Renal cortical epithelial cell (primary cell): ENCODE measurements around the gene TMEM181. TPM values are rescaled to one million over a fixed set of nuclear protein-coding genes. Genes with fewer than 3 reads are reported as not detected.
A peak's percentile ranks its signal among the peaks of the same experiment; 100 is the strongest.
"Not testable (repeated sequence)": the region's sequence is repeated elsewhere in the genome, so short reads cannot be mapped to it uniquely, and the experiment has no call there.

Experiments used
- DNase-seq: peaks from one replicate; pipeline ENCODE4 v3.0.0-alpha.2; 2011; ENCODE audit warnings: low read depth
- total RNA-seq: library from RNA; depleted of rRNA; stranded (reverse); fragments of >200 nt; gene quantifications from 2 replicates; pipeline ENCODE4 v1.2.3, GENCODE V29; 2014

Gene TMEM181
- total RNA-seq, 1 donor from 2014 or later, result 40.2 TPM

GRCh38 chr6:158638324-158638854 is 78.5 kb downstream of the TMEM181 start:
- DNase-seq, result no peak

DNA sequence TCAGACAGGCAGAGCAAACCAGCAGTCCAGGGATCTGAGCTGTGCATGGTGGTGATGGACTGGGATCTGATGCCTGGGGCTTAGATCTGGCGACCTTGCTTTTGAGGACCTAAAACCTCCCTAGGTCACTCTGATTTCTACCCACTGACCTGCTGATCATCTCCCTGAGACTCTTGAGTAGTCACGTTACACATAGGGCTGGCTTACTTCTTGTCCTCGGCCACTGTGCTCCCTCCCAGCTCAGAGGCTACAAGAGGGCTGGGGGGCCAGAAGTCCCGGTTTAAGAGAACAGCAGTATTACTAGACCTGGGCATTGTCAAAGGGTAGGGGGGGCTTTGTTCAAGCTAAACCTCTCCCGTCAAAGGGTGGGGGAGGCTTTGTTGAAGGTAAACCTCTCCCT is 79.2 kb downstream of the TMEM181 start:
- no peak for DNase-seq

- no peak for DNase-seq
Measured at GRCh38 chr6:158640519-158640918, 80.6 kb downstream of the TMEM181 start.

- DNase-seq, result peak; percentile 99
Measured at GRCh38 chr6:158642097-158642601, 82.3 kb downstream of the TMEM181 start.

DNA sequence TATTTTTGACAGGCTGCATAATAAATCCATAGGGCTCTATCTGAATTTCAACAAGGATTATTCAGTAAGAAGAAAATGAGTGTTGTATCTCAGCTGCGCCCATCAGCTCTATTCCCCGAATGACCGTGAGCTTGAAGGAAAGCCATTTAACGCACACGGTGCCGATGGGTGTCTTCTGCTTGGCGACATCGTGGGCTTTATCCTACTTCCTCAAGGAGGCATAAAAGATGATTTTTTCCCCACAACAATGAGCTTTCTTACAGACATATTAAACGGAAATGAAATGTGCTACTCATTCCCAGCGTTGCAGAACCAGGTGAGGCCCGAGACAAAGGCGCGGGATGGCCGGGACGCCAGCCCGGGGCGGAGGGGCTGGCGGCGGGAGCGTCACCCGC is 83.9 kb downstream of the TMEM181 start:
- DNase-seq, result no peak

DNA sequence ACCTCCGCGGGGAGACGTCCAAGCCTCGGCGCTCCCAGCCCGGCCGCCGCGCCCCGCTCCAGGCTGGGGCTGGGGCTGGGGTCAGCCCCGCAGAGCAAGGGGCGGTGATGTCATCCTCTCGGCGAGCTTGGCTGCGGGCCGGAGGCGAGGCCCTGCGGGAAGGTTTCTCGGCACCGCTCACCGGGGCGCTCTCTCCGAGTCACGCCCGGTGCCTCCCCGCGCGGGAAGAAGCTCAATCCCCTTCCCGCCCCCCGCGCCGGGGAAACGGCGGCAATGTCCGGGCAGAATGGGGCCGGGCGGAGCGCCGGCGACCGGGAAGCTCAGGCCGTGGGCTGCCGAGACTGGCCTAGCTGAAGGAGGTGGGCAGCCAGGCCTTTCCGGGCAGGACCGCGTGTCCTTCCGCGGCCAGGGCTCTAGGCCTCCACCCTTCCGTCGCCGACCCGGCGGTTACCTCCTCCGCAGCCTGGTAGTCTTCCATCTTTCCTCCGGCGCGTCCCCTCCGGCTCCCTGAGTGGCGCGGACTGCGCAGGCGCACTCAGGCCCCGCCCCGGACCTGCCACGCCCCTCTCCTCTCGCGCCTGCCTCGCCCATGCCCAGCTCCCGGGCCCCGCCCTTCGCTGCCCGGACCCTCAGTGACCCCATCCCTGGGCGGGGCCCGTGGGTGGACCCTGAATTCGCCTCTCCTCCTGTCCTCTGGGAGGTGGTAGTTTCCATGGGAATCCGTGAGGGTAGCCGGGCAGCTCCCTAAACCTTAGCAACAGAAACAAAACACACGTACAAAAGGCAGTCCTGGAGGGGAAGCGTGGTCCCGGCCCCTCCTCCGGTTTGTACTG is 84.6 kb downstream of the TMEM181 start, which contains the start of gene DYNLT1:
Gene DYNLT1, minus strand, starts transcription at position 513 of the 833 bp plus-strand sequence. Its CDS starts 35 bp downstream, at position 478.
- DNase-seq, result peak; percentile 91

DNA sequence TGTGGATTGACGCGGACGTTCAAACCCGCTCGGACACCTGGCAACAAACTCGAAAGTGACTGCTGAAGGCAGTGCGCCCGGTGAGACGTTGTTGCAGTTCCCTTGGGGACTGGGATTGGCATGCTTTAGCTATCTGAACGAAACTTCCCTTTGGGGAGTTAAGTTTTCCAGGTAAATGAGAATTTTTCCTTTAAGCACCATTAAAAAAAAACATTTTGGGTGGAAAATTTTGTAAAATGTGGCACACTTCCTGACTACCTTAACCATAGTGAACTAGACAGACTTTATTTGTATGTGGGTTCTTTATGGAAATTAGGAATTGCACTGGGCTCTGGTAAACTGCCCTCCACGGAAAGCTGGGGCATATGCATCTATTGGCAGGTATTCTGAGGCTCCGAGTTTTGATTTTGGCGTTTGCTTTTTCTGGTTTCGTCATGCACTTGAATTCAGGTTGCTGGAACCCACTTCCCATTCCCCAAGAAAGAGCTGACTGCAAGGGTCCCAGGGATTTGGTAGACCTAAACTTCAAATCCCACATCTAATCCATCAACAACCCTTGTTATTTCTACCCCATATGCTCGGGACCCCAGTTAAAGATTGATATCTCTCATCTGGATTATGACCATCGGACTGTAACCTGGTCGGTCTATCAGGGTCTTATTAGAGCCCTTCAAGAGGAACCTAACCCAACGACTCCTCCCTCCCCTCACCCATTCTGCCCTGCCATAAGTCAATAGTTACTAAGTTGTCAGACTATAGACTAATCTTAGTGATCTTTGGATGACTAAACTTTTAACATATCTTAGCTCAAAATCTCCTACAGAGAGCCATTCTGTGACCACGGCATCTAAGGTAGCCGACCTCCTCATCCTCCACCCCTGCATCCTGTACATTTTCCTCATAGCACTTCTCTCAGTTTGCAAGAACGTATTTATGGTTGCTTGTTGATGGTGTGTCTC is 85.5 kb downstream of the TMEM181 start:
- no peak for DNase-seq

DNA sequence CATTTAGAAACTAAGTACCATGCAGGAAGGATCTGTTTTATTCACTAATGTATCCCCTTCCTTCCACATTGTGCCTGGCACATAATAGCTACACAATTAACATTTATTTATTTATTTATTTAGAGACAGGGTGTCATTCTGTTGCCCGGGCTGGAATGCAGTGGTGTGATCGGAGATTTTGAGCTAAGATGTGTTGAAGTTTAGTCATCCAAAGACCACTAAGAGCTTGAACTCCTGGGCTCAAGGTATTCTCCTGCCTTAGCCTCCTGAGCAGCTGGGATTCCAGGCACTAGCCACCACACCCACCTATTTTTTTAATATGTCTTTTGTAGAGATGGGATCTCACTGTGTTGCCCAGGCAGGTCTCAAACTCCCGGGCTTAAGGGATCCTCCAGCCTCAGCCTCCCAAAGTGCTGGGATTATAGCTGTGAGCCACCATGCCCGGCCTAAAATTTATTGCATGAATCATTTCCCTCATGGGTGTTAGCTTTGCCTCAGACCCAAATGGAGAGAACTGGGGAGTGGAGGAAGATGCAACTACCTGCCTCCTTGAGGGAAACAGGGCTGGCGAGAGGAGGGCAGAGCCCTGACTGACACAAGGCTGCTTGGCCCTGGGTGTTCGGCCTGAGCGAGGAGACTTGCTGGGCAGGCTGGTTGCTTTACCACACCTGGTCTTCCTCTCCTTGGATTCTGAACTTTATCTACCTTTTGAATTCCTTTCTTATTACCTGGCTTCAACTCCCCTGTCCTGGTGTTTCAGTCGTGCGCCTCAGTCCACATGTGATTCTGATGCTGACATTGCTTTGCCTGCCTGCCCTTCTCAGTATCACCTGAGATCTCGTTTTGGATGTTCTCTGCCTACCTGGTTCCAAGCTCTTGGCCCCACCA is 86.4 kb downstream of the TMEM181 start:
- DNase-seq, result no peak

DNA sequence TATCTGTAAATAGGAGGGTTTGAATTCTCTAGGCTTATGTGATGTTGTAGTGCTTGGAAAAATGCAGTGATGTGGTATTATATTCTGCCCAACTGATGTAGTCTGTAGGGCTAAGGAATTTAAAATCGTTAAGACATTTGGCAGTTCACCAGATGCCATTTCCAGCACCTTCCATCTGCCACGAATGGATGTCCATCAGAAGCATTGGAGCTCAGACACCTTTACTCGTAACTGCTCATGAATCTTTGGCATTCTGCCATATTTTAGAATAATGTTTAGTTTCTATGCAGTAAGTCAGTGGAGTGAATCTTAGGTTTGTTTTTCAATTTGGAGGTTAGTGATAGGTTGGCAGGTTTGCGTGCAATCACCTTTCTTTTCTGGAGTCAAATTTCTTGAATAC is 87.6 kb downstream of the TMEM181 start:
- DNase-seq, result no peak

- peak; percentile 92 for DNase-seq
Measured at GRCh38 chr6:158648682-158649131, 88.8 kb downstream of the TMEM181 start.

DNA sequence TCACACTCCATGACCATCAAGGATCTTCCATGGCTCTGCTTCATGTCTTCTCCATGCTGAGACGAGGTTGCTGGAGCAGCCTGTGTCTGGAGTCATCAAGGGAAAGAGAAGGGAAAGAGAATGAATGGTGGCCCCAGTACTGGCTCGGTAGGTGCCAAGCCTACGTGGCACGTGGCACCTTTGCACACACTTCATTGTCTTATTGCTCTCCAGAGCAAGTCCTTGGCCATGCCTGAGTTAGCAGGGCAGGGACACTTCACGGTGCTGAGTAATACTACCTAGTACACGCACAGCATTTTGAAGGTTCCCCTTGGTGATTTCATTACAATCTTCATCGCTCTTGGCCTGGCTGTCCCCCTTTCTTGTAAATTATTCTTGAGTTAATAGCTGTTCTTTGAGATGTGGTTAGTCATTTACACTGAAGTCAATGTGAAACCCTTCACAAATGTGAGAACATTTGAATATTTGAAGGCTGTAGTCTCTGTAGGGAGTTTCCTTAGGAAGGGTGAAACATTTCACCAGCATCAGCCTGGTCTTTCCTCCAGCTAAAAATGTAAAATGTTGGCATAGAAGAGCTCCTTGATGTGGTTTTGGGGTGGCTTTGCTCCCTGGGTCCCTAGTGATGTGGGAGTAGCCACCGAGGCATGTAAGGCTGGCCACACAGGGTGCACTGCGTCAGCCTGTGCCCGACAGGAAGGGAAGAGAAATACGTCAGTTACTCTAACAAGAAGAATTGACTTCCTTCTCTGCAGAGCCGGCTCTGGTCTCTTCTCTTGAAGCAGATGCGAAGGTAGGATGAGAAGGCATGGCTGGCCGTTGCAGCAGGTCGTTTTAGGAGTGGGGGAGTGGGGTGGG is 89.6 kb downstream of the TMEM181 start, which contains the start of gene SYTL3:
Gene SYTL3, plus strand, starts transcription at position 766 of the 855 bp plus-strand sequence. CDS start 13,215 bp downstream, outside the sequence.
- DNase-seq, result peak; percentile 98

GRCh38 chr6:158651981-158652737 is 92.3 kb downstream of the TMEM181 start:
- DNase-seq, result not testable (repeated sequence)

DNA sequence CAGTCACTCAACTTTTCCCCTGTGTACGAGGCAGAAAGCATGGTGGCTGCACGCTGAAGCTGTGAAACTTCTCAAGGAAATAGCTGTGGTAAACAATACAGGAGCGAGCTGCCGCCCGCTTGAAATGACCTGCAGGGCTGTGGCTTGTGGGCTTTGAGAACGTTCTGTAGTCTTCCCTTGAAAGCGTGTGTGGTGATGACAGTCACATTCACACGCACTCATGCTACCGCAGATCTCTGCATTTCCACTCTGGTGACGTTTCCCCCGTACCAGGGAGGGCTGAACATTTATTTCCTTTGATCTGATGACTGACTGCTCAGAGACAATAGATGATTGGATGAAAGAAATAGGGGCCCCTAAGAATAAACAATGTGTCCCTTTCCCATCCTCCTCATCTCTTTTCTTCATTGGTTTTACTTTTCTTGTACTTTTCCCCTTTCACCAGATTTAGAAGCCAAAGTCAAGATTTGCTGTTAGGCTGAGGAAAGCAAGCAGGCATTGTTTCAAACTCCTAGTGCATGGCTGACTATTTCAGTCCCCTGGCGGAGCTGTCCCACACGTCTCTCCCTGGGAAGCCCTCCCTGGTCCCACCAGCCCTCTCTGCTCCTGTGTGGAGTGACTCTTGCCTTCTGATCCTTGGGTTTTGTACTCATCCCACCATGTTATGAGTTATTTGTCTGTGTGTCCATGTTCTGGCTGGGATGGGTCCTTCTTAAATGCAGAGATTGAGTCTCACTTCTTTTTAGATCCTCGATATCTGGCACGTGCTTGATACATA is 93.9 kb downstream of the TMEM181 start:
- no peak for DNase-seq

DNA sequence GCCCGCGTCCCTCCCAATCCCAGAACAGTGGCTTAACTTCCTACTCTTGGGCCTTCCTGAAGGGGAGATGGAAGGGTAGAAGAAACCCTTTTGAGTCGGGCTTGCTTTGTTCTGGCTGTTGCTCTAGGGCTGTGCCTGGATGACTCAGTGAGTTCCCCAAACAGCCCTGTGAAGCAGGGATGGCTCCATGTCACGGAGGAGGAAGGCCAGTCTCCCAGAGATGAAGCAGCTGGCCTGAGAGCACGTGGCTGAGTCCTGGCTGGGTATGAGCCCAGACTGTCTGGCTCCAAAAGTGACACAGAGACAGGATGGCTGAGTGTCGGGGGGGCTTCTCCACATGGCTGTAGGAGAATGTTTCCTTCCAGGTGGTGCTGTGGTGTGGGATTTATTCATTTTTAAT is 94.6 kb downstream of the TMEM181 start:
- no peak for DNase-seq

GRCh38 chr6:158654960-158655489 is 95.1 kb downstream of the TMEM181 start:
- DNase-seq, result no peak

GRCh38 chr6:158655569-158656450 is 95.9 kb downstream of the TMEM181 start:
- DNase-seq, result no peak

GRCh38 chr6:158656986-158657385 is 97.1 kb downstream of the TMEM181 start:
- peak; percentile 94 for DNase-seq
